ENCODE measurements around the gene KRABD2.

The KRABD2 gene

DNA sequence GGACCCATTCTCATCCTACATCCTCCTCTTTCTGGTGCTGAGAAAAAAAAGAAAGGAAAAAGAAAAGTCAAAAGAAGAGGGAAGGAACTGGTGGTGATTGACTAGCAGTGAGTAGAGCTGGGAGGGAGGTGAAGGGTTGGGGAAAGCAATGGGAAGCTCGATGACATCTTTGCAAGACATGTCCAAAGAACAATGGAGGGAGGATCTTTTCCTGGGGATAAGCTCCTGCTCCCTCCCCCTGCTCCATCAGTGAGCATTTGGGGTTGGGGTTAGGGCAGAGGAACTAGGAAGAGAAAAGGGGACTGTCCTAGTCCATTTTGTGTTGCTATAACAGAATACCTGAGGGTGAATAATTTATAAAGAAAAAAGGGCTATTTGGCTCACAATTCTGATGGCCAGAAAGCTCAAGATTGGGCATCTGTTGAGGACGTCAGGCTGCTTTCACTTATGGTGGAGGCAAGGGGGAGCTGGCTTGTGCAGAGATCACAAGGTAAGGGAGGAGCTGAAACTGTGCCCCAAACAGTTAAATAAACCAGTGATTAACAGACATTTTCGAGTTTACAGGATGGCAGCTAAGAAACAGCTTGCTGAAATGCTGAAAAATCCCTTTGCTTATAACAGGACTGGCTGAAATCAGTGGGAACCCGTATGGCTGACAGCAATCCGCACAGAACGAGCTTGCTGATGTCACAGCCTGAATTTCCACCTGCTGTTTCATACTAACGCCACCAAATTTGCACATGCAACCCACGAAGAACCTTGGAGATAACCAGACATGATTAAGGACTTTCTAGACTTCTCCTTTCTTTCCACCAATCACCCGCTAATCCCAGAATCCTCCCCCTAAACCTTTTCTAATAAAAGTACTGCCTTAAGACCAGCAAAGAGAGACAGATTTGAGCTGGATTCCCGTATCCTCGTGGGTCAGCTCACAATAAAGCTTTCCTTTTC, 38.4 kb downstream of the KRABD2 start:
- no peaks in the 10 kb centered on the region for H3K27me3 Mint-ChIP-seq (ENCODE audit: low read depth in 2 of 2)
- no peaks in the 10 kb centered on the region for H3K36me3 Mint-ChIP-seq
- no peak overlapping the region for H3K4me3 ChIP-seq (ENCODE audit: low read length)
- 22% methylated on average over 11 of the region's 11 CpGs for WGBS (ENCODE audit: insufficient coverage)
- no peaks in the 10 kb centered on the region for H3K36me3 ChIP-seq (ENCODE audit: control insufficient read depth, insufficient read depth, low read length)
- peak overlapping the region in 1 of 2 donors; percentile 33 for H3K27ac Mint-ChIP-seq
- intact Hi-C loops (cut with micrococcal nuclease) = no loop called here
- H3K9me3 Mint-ChIP-seq = no peaks in the 10 kb centered on the region
- TF ChIP-seq, protein P1, sequence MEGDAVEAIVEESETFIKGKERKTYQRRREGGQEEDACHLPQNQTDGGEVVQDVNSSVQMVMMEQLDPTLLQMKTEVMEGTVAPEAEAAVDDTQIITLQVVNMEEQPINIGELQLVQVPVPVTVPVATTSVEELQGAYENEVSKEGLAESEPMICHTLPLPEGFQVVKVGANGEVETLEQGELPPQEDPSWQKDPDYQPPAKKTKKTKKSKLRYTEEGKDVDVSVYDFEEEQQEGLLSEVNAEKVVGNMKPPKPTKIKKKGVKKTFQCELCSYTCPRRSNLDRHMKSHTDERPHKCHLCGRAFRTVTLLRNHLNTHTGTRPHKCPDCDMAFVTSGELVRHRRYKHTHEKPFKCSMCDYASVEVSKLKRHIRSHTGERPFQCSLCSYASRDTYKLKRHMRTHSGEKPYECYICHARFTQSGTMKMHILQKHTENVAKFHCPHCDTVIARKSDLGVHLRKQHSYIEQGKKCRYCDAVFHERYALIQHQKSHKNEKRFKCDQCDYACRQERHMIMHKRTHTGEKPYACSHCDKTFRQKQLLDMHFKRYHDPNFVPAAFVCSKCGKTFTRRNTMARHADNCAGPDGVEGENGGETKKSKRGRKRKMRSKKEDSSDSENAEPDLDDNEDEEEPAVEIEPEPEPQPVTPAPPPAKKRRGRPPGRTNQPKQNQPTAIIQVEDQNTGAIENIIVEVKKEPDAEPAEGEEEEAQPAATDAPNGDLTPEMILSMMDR (IDR thresholded peaks at IDR 0.05) = no peak
- no peaks in the 10 kb centered on the region for H3K4me1 ChIP-seq (ENCODE audit: control insufficient read depth, insufficient read depth, low read length)
- H3K4me1 Mint-ChIP-seq = peaks cover 8 to 14% of the 10 kb centered on the region in 2 donors
- H3K27ac ChIP-seq (ENCODE audit: low read length) = no peak overlapping the region
- H3K4me3 Mint-ChIP-seq = no peak overlapping the region
- DNase-seq (peak in 1 of 2 donors; percentile 27), ATAC-seq (peak; percentile 26 to 52 (median 45))
- H3K9me3 ChIP-seq (ENCODE audit: control insufficient read depth, insufficient read depth, low read length) = no peaks in the 10 kb centered on the region
- H3K27me3 ChIP-seq (ENCODE audit: control insufficient read depth, insufficient read depth, low read length) = no peaks in the 10 kb centered on the region

DNA sequence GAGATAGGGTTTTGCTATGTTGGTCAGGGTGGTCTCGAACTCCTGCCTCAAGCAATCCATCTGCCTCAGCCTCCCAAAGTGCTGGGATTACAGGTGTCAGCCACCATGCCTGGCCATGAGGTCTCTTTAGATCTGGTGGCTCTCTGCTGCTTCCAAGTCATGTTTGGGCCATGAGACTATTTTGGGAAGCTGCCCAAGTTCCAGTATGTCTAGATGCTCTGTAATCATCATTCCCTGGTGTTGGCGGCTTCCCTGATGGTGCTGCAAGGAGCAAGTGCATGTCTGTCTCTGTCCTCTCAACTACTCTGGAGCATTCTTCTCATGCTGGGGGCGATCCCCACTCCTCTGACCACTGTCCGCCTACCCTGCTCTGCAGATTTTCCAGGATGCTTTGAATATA, 43.2 kb downstream of the KRABD2 start:
- H3K4me1 Mint-ChIP-seq = peaks cover 5 to 8% of the 10 kb centered on the region in 2 donors
- Histone ChIP-seq H3K9me3 (ENCODE audit: control insufficient read depth, insufficient read depth, low read length) (no peaks in the 10 kb centered on the region), H3K4me1 (ENCODE audit: control insufficient read depth, insufficient read depth, low read length) (no peaks in the 10 kb centered on the region), H3K36me3 (ENCODE audit: control insufficient read depth, insufficient read depth, low read length) (no peaks in the 10 kb centered on the region), H3K27ac (ENCODE audit: low read length) (no peak overlapping the region), H3K4me3 (ENCODE audit: low read length) (no peak overlapping the region), H3K27me3 (ENCODE audit: control insufficient read depth, insufficient read depth, low read length) (no peaks in the 10 kb centered on the region)
- 83% methylated on average over 4 of the region's 4 CpGs for WGBS (ENCODE audit: insufficient coverage)
- no peaks in the 10 kb centered on the region for H3K36me3 Mint-ChIP-seq
- H3K27ac Mint-ChIP-seq = no peak overlapping the region
- DNase-seq = no peak
- no peak overlapping the region for H3K4me3 Mint-ChIP-seq
- peaks cover 0 to 1% of the 10 kb centered on the region in 2 donors for H3K27me3 Mint-ChIP-seq (ENCODE audit: low read depth in 2 of 2)
- intact Hi-C loops (cut with micrococcal nuclease) = no loop called here
- TF ChIP-seq, protein P1 (IDR thresholded peaks at IDR 0.05) = no peak
- ATAC-seq = no peak
- no peaks in the 10 kb centered on the region for H3K9me3 Mint-ChIP-seq

DNA sequence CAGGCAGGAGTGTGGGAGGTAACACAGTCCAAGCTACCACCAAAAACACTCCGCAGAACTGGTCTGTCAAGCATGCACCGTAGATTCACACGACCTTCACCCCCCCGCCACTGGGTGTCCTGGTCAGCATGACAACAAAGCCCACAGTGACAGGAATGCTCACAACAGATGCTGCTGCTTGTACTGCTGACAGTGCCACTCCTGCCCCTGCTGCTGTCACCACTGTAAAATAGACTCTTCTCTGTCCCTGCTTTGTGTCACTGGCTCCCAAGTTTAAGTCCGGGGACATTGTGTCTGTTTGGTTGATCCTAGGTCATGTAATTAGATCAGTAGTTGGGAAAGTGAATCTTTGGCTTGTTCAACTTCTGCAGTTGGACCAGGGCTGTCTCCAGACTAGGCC, 43.8 kb downstream of the KRABD2 start:
- Histone ChIP-seq H3K27me3 (ENCODE audit: control insufficient read depth, insufficient read depth, low read length) (no peaks in the 10 kb centered on the region), H3K36me3 (ENCODE audit: control insufficient read depth, insufficient read depth, low read length) (no peaks in the 10 kb centered on the region), H3K4me3 (ENCODE audit: low read length) (no peak overlapping the region), H3K9me3 (ENCODE audit: control insufficient read depth, insufficient read depth, low read length) (no peaks in the 10 kb centered on the region), H3K27ac (ENCODE audit: low read length) (no peak overlapping the region), H3K4me1 (ENCODE audit: control insufficient read depth, insufficient read depth, low read length) (no peaks in the 10 kb centered on the region)
- TF ChIP-seq, protein P1 (IDR thresholded peaks at IDR 0.05) = no peak
- H3K27me3 Mint-ChIP-seq (ENCODE audit: low read depth in 2 of 2) = peaks cover 0 to 5% of the 10 kb centered on the region in 2 donors
- DNase-seq (no peak), ATAC-seq (no peak)
- H3K4me3 Mint-ChIP-seq = no peak overlapping the region
- no peak overlapping the region for H3K27ac Mint-ChIP-seq
- H3K4me1 Mint-ChIP-seq = peaks cover 0 to 2% of the 10 kb centered on the region in 2 donors
- intact Hi-C loops (cut with micrococcal nuclease) = no loop called here
- H3K36me3 Mint-ChIP-seq = no peaks in the 10 kb centered on the region
- WGBS (ENCODE audit: insufficient coverage) = 89% methylated on average over 5 of the region's 5 CpGs
- H3K9me3 Mint-ChIP-seq = no peaks in the 10 kb centered on the region
